ENCODE results near the gene CYRIA.

CYRIA gene

GRCh38 chr2:16630463-16630862 lies 35.2 kb downstream of the CYRIA start:
- Mint-ChIP-seq H3K4me3 (no peak overlapping the region), H3K9me3 (no peaks in the 10 kb centered on the region), H3K36me3 (peaks cover 4% of the 10 kb centered on the region), H3K27ac (peak overlapping the region; percentile 43), H3K4me1 (peaks cover 43% of the 10 kb centered on the region)
- ATAC-seq (no peak), DNase-seq (ENCODE audit: low spot score in 2 of 2) (no peak)

GRCh38 chr2:16629770-16630169 lies 35.9 kb downstream of the CYRIA start:
- DNase-seq (ENCODE audit: low spot score in 2 of 2): no peak
- Mint-ChIP-seq H3K4me1 (peaks cover 50% of the 10 kb centered on the region), H3K9me3 (no peaks in the 10 kb centered on the region), H3K4me3 (no peak overlapping the region), H3K36me3 (peaks cover 4% of the 10 kb centered on the region), H3K27ac (no peak overlapping the region)
- no peak for ATAC-seq

GRCh38 chr2:16629044-16629443 lies 36.6 kb downstream of the CYRIA start:
- no peaks in the 10 kb centered on the region for H3K9me3 Mint-ChIP-seq
- DNase-seq (ENCODE audit: low spot score in 2 of 2) (no peak), ATAC-seq (no peak)
- H3K27ac Mint-ChIP-seq: peak overlapping the region; percentile 60
- H3K36me3 Mint-ChIP-seq: peaks cover 4% of the 10 kb centered on the region
- H3K4me1 Mint-ChIP-seq: peaks cover 50% of the 10 kb centered on the region
- H3K4me3 Mint-ChIP-seq: no peak overlapping the region

DNA sequence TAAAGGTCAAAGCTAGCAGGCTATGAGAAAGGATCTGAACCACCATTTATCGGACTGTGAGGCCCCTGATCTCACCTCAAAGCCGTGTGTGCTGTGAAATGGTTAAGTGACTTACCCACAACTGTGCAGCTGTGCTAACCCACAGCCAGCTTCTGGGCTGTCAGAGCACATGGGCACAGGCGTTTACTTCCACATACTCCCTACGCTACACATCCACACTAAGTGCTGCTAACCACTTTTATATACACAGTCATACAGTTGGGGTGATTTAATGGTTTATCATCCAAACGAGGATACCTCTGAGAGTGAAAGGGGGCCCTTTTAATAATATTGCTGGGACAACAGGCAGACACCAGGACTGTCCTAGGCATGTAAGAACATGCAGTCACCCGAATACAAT lies 37.3 kb downstream of the CYRIA start:
- no peaks in the 10 kb centered on the region for H3K9me3 Mint-ChIP-seq
- ATAC-seq (peak; percentile 62), DNase-seq (ENCODE audit: low spot score in 2 of 2) (no peak)
- peaks cover 4% of the 10 kb centered on the region for H3K36me3 Mint-ChIP-seq
- H3K4me1 Mint-ChIP-seq: peaks cover 50% of the 10 kb centered on the region
- H3K27ac Mint-ChIP-seq: no peak overlapping the region
- H3K4me3 Mint-ChIP-seq: no peak overlapping the region

GRCh38 chr2:16626997-16627605 lies 38.5 kb downstream of the CYRIA start:
- Mint-ChIP-seq H3K27ac (no peak overlapping the region), H3K9me3 (no peaks in the 10 kb centered on the region), H3K4me1 (peaks cover 61% of the 10 kb centered on the region), H3K4me3 (no peak overlapping the region), H3K36me3 (peaks cover 4% of the 10 kb centered on the region)
- no peak for DNase-seq (ENCODE audit: low spot score in 2 of 2)
- no peak for ATAC-seq

DNA sequence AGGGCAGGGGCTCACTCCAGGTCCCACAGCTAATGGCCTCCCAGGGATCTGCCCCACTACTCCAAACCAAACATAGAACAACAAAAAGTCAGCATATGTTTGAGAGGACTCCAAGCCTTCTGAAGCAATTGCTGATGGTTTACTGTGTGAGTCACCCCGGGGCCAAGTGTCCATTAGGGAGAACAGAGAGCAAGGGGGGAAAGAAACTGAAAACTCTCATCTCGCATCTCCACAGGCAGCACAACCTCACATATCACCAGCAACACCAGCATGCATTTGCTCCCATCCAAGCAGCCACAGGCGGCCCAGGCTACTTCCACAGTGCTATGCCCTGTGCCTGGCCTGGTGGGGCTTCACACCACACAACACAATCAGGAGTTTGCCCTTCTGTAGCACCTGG lies 39.1 kb downstream of the CYRIA start:
- Mint-ChIP-seq H3K9me3 (no peaks in the 10 kb centered on the region), H3K27ac (no peak overlapping the region), H3K36me3 (peaks cover 9% of the 10 kb centered on the region), H3K4me1 (peaks cover 61% of the 10 kb centered on the region), H3K4me3 (no peak overlapping the region)
- no peak for ATAC-seq
- DNase-seq (ENCODE audit: low spot score in 2 of 2): no peak

GRCh38 chr2:16625759-16626158 lies 39.9 kb downstream of the CYRIA start:
- Mint-ChIP-seq H3K27ac (no peak overlapping the region), H3K9me3 (no peaks in the 10 kb centered on the region), H3K4me1 (peaks cover 55% of the 10 kb centered on the region), H3K4me3 (no peak overlapping the region), H3K36me3 (peaks cover 9% of the 10 kb centered on the region)
- no peak for ATAC-seq
- no peak for DNase-seq (ENCODE audit: low spot score in 2 of 2)

DNA sequence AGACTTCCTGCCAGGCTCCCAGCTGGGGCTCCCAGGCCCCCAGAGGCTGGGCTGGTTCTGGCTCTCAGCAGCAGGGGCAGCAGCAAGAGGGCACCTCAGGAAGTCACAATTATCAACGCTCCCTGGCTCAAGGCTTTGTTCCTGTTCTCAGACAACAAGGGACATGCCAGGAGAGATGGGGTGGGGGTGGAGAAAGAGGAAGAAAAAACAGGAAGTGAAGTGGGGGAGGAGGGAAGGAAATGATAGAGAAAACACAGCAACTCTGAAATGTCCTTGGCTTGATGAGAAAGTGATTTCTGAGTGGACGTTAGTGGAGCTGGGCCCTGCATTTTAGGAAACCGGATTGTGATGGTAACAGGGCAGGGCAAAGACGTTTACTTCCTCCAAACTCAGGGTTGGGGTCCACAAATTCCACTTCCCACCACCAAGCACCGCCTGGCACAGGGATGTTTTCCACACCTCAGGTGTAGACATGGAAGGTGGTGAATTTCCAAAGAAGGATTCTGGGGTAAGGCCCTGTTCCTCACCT lies 40.4 kb downstream of the CYRIA start:
- no peak for DNase-seq (ENCODE audit: low spot score in 2 of 2)
- Mint-ChIP-seq H3K4me3 (no peak overlapping the region), H3K4me1 (peaks cover 51% of the 10 kb centered on the region), H3K9me3 (no peaks in the 10 kb centered on the region), H3K36me3 (peaks cover 9% of the 10 kb centered on the region), H3K27ac (no peak overlapping the region)
- ATAC-seq: no peak

DNA sequence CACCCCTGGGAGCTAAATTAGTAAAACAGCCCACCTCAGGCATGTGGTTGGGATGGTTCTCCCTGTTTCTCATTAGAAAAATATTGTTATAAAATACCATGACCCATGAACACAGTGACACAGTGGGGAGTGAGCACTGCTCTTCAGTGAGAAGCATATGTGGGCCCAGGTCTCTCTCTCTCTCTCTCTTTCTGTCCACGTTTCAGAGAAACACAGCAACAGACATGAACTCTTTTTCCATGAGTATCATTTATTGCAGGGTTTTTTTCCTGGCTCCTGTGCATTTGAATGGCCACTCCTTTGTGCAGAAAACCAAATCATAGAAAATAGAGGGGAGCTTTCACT lies 41.2 kb downstream of the CYRIA start:
- peaks cover 9% of the 10 kb centered on the region for H3K36me3 Mint-ChIP-seq
- H3K4me3 Mint-ChIP-seq: no peak overlapping the region
- H3K9me3 Mint-ChIP-seq: no peaks in the 10 kb centered on the region
- DNase-seq (ENCODE audit: low spot score in 2 of 2) (no peak), ATAC-seq (no peak)
- peaks cover 45% of the 10 kb centered on the region for H3K4me1 Mint-ChIP-seq
- H3K27ac Mint-ChIP-seq: no peak overlapping the region

DNA sequence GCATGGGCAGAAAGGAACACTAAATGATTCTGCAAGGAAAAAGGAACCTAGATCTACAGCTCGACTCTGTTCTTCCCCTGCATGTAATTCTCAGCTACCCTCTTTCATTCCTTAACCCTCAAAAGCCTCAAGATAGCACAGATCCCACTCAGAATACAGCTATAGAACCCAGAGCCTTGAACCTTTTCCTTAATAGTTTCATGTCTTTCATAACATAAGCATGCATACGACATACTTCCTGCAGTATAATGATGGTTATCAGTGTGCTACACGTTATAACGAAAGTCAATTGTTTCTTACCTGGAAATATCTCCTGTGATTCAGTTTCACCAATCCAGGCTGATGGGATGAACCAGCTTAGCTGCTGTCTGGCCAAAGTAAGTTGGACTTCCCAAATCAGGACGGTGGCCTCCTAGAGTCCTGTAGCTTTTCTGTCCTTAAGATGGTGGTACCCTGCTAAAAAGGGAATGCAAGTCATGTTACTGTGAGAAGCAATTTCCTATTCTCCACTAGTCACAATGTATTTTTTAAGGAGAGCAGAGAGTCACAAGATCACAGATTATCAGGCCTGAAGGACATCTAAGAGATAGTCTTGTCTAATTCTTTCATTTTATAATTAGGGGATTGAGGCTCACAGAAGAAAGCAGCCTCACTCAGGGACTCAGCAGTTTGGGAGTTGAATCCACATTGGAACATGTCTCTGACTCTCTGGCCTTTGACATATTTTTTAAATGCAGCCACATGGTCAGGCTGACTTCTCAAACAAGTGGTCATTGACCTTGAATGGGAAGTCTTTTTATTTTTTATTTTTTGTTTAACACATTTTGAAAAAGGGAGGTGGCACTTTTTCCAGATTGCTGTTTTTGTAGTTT lies 41.8 kb downstream of the CYRIA start:
- ATAC-seq (no peak), DNase-seq (ENCODE audit: low spot score in 2 of 2) (no peak)
- peaks cover 9% of the 10 kb centered on the region for H3K36me3 Mint-ChIP-seq
- no peak overlapping the region for H3K4me3 Mint-ChIP-seq
- H3K9me3 Mint-ChIP-seq: no peaks in the 10 kb centered on the region
- H3K27ac Mint-ChIP-seq: no peak overlapping the region
- peaks cover 39% of the 10 kb centered on the region for H3K4me1 Mint-ChIP-seq

DNA sequence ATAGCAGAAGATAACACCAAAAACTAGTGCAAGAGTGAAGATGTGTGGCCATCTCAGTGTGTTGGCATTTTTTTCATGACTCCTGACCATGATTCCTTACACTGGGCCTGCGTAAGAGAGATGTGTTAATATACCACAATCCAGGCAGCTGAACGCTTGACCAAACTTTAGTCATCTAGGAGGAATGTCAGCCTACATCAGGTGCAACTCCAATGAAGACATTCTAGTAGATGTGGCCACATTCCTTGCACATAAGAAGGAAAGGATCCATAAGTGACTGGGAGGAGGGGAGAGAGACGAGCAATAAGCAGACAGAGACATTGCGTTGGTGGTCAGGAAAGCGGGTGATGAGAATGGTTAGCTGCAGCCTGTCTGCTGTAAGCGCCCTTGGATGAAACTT lies 42.6 kb downstream of the CYRIA start:
- ATAC-seq (no peak), DNase-seq (ENCODE audit: low spot score in 2 of 2) (no peak)
- peaks cover 9% of the 10 kb centered on the region for H3K36me3 Mint-ChIP-seq
- no peak overlapping the region for H3K27ac Mint-ChIP-seq
- peaks cover 36% of the 10 kb centered on the region for H3K4me1 Mint-ChIP-seq
- no peaks in the 10 kb centered on the region for H3K9me3 Mint-ChIP-seq
- no peak overlapping the region for H3K4me3 Mint-ChIP-seq

DNA sequence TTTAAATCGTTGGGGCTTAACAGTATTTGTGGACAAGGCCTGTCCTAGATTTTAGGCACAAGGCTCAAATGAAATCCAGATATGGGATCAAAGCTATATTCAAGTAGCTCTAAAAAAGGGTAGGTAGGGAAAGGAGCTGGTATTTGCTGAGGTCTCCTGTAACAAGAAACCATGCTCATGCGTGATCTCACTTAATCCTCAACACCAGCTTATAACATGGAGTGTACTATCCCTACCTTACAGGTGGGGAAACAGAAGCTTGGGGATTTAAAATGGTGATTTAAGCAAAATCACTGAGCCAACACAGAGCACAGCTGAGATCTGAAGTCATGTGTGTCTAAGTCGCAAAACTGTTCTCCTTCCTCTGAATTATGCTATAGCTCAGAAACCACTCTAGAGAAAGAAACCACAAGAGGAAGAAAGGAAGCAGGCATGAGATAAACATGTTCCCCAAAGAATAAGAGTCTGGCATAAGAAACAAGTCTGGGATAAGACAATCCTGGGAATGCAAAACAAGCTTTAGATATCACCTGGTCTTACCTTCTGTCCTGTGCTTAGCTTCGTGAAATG lies 43.1 kb downstream of the CYRIA start:
- no peak overlapping the region for H3K27ac Mint-ChIP-seq
- H3K36me3 Mint-ChIP-seq: peaks cover 6% of the 10 kb centered on the region
- no peak for ATAC-seq
- peaks cover 32% of the 10 kb centered on the region for H3K4me1 Mint-ChIP-seq
- DNase-seq (ENCODE audit: low spot score in 2 of 2): no peak
- H3K9me3 Mint-ChIP-seq: no peaks in the 10 kb centered on the region
- H3K4me3 Mint-ChIP-seq: no peak overlapping the region

GRCh38 chr2:16621316-16621715 lies 44.3 kb downstream of the CYRIA start:
- peaks cover 20% of the 10 kb centered on the region for H3K4me1 Mint-ChIP-seq

DNA sequence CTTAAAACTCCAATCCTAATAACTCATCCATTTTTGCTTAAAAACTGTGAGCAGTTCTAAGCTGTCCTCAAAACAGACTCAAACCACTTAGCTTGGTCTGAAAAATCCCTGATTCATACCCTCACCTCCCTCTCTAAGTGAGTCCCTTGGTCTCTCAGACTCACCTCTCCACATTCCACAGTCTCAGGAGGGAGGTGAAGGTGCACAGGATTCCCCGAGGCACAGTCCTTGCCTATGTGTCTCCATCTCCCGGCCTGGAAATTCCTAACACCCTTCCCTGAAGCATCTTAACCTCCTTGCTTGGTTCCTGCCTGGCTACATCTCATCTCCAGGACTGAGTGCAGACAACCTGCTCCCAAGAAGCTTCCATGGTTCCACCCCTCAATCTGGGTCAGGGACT lies 45.0 kb downstream of the CYRIA start:
- H3K27ac Mint-ChIP-seq: no peak overlapping the region
- H3K9me3 Mint-ChIP-seq: no peaks in the 10 kb centered on the region
- H3K4me3 Mint-ChIP-seq: no peak overlapping the region
- ATAC-seq (no peak), DNase-seq (ENCODE audit: low spot score in 2 of 2) (no peak)
- peaks cover 5% of the 10 kb centered on the region for H3K36me3 Mint-ChIP-seq
- peaks cover 18% of the 10 kb centered on the region for H3K4me1 Mint-ChIP-seq

More at GRCh38 chr2:16621316-16621715, 44.3 kb downstream of the CYRIA start:
- ATAC-seq (no peak), DNase-seq (ENCODE audit: low spot score in 2 of 2) (no peak)
- Mint-ChIP-seq H3K27ac (no peak overlapping the region), H3K4me3 (no peak overlapping the region), H3K36me3 (peaks cover 5% of the 10 kb centered on the region), H3K9me3 (no peaks in the 10 kb centered on the region)

- Mint-ChIP-seq H3K36me3 (peaks cover 5% of the 10 kb centered on the region), H3K27ac (no peak overlapping the region)
These were observed 45.9 kb downstream of the CYRIA start for GRCh38 chr2:16619576-16620245.

More at GRCh38 chr2:16619576-16620245, 45.9 kb downstream of the CYRIA start:
- no peak for DNase-seq (ENCODE audit: low spot score in 2 of 2)
- H3K4me3 Mint-ChIP-seq: no peak overlapping the region
- H3K4me1 Mint-ChIP-seq: peaks cover 11% of the 10 kb centered on the region
- H3K9me3 Mint-ChIP-seq: no peaks in the 10 kb centered on the region
- no peak for ATAC-seq

All from stimulated activated effector memory CD8-positive, alpha-beta T cell treated with anti-CD3 and anti-CD28 coated beads, Interleukin-12 subunit alpha, Interleukin-12 subunit beta, amount 100 ng/mL, for 72 hours (primary cell).